WTC11 (cell line): ENCODE data around the gene HYAL1.

ENCODE experiments used
- ATF1 ChIP-seq: sonication (generic); formaldehyde crosslinking; IDR thresholded peaks from 2 replicates; pipeline ENCODE4 v1.8.1; 2023; ENCODE audit warnings: mild to moderate bottlenecking, moderate library complexity, missing genetic modification reagents
- CREB1 ChIP-seq: sonication (generic); formaldehyde crosslinking; IDR thresholded peaks from 2 replicates; pipeline ENCODE4 v1.8.0; 2023; ENCODE audit warnings: mild to moderate bottlenecking, missing genetic modification reagents
- CREM ChIP-seq: sonication (generic); formaldehyde crosslinking; IDR thresholded peaks from 2 replicates; pipeline ENCODE4 v1.8.1; 2022; ENCODE audit warnings: mild to moderate bottlenecking, missing genetic modification reagents, moderate library complexity
- FOXJ3 ChIP-seq: sonication (generic); formaldehyde crosslinking; IDR thresholded peaks from 2 replicates; pipeline ENCODE4 v1.9.0; 2021; ENCODE audit warnings: missing genetic modification reagents, mild to moderate bottlenecking, borderline replicate concordance
- FOXK1 ChIP-seq: sonication (generic); formaldehyde crosslinking; IDR thresholded peaks from 2 replicates; pipeline ENCODE4 v1.8.0; 2022; ENCODE audit warnings: mild to moderate bottlenecking, moderate library complexity, missing genetic modification reagents
- JAZF1 ChIP-seq: fragments of 250-450 bp; sonication (Bioruptor Pico); IDR thresholded peaks from 2 replicates; pipeline ENCODE4 v1.9.0; 2021; ENCODE audit warnings: moderate library complexity, mild to moderate bottlenecking, inconsistent platforms
- NFATC4 ChIP-seq: fragments of 250-450 bp; sonication (Bioruptor Pico); IDR thresholded peaks from 2 replicates; pipeline ENCODE4 v1.9.0; 2021; ENCODE audit warnings: mild to moderate bottlenecking
- NR3C1 ChIP-seq: sonication (generic); formaldehyde crosslinking; conservative IDR thresholded peaks from 2 replicates; pipeline ENCODE4 v1.8.1; 2023; ENCODE audit warnings: low read depth, mild to moderate bottlenecking, missing genetic modification reagents
- OVOL2 ChIP-seq: fragments of 250-450 bp; sonication (Bioruptor Pico); IDR thresholded peaks from 2 replicates; pipeline ENCODE4 v1.9.0; 2021; ENCODE audit warnings: mild to moderate bottlenecking, borderline replicate concordance
- SMAD3 ChIP-seq: sonication (generic); formaldehyde crosslinking; IDR thresholded peaks from 2 replicates; pipeline ENCODE4 v1.8.0; 2022; ENCODE audit warnings: missing genetic modification reagents, mild to moderate bottlenecking, borderline replicate concordance
- USF2 ChIP-seq: sonication (generic); formaldehyde crosslinking; IDR thresholded peaks from 2 replicates; pipeline ENCODE4 v1.8.1; 2023; ENCODE audit warnings: mild to moderate bottlenecking, missing genetic modification reagents, moderate library complexity
- TF ChIP-seq, protein P1 (sequence below): sonication (generic); formaldehyde crosslinking; IDR thresholded peaks from 2 replicates; pipeline ENCODE4 v1.8.1; 2022; ENCODE audit warnings: missing genetic modification reagents, borderline replicate concordance
- TF ChIP-seq, protein P2 (sequence below): fragments of 200-600 bp; IDR thresholded peaks from 2 replicates; pipeline ENCODE4 v1.8.0; 2022; ENCODE audit warnings: antibody characterized with exemption
- TF ChIP-seq, protein P3 (sequence below): sonication (generic); formaldehyde crosslinking; IDR thresholded peaks from 2 replicates; pipeline ENCODE4 v1.8.1; 2023; ENCODE audit warnings: mild to moderate bottlenecking, missing genetic modification reagents

GRCh38 chr3:50322115-50322385 is 18.7 kb upstream of the HYAL1 start:
- TF ChIP-seq USF2 (CRISPR knock-in tag) (no peak), SMAD3 (CRISPR knock-in tag) (no peak), ATF1 (CRISPR knock-in tag) (no peak), NFATC4 (CRISPR knock-in tag) (no peak), OVOL2 (CRISPR knock-in tag) (no peak), JAZF1 (CRISPR knock-in tag) (no peak), FOXK1 (CRISPR knock-in tag) (no peak), CREM (CRISPR knock-in tag) (no peak), NR3C1 (CRISPR knock-in tag) (no peak), FOXJ3 (no peak), CREB1 (CRISPR knock-in tag) (no peak)
- TF ChIP-seq, protein P1, sequence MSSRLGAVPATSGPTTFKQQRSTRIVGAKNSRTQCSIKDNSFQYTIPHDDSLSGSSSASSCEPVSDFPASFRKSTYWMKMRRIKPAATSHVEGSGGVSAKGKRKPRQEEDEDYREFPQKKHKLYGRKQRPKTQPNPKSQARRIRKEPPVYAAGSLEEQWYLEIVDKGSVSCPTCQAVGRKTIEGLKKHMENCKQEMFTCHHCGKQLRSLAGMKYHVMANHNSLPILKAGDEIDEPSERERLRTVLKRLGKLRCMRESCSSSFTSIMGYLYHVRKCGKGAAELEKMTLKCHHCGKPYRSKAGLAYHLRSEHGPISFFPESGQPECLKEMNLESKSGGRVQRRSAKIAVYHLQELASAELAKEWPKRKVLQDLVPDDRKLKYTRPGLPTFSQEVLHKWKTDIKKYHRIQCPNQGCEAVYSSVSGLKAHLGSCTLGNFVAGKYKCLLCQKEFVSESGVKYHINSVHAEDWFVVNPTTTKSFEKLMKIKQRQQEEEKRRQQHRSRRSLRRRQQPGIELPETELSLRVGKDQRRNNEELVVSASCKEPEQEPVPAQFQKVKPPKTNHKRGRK: no peak
- TF ChIP-seq, protein P2, sequence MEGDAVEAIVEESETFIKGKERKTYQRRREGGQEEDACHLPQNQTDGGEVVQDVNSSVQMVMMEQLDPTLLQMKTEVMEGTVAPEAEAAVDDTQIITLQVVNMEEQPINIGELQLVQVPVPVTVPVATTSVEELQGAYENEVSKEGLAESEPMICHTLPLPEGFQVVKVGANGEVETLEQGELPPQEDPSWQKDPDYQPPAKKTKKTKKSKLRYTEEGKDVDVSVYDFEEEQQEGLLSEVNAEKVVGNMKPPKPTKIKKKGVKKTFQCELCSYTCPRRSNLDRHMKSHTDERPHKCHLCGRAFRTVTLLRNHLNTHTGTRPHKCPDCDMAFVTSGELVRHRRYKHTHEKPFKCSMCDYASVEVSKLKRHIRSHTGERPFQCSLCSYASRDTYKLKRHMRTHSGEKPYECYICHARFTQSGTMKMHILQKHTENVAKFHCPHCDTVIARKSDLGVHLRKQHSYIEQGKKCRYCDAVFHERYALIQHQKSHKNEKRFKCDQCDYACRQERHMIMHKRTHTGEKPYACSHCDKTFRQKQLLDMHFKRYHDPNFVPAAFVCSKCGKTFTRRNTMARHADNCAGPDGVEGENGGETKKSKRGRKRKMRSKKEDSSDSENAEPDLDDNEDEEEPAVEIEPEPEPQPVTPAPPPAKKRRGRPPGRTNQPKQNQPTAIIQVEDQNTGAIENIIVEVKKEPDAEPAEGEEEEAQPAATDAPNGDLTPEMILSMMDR: no peak
- TF ChIP-seq, protein P3, sequence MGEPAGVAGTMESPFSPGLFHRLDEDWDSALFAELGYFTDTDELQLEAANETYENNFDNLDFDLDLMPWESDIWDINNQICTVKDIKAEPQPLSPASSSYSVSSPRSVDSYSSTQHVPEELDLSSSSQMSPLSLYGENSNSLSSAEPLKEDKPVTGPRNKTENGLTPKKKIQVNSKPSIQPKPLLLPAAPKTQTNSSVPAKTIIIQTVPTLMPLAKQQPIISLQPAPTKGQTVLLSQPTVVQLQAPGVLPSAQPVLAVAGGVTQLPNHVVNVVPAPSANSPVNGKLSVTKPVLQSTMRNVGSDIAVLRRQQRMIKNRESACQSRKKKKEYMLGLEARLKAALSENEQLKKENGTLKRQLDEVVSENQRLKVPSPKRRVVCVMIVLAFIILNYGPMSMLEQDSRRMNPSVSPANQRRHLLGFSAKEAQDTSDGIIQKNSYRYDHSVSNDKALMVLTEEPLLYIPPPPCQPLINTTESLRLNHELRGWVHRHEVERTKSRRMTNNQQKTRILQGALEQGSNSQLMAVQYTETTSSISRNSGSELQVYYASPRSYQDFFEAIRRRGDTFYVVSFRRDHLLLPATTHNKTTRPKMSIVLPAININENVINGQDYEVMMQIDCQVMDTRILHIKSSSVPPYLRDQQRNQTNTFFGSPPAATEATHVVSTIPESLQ (CRISPR knock-in tag): no peak
